C4-2B (cell line): ENCODE data around the gene STXBP1.

ENCODE experiments used
- ZFX ChIP-seq: fragments of 450-650 bp; IDR thresholded peaks from 2 replicates; pipeline ENCODE4 v1.6.1; 2017
- TF ChIP-seq, protein P1 (sequence below): fragments of 450-650 bp; conservative IDR thresholded peaks from 2 replicates; pipeline ENCODE4 v1.5.1; 2017; ENCODE audit warnings: mild to moderate bottlenecking

DNA sequence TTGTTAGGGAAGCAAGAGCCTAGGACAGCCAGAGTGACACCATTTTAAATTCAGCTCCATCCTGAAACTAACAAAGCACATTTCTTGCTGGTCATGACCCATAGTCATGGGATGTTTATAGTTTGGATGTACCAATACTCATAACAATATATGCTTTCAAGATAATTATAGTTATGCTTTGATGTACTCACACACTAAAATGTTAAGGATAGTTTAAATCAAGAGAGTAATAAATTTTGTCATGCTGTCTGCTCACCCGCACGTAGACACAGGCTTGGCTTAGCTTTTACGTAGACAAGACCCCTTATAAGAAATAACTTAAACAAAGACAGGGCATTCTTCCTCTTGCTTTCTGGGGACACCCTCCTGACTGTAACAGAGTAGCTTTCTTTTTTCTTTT, 8.9 kb upstream of the STXBP1 start:
- no peak for TF ChIP-seq ZFX
- TF ChIP-seq, protein P1, sequence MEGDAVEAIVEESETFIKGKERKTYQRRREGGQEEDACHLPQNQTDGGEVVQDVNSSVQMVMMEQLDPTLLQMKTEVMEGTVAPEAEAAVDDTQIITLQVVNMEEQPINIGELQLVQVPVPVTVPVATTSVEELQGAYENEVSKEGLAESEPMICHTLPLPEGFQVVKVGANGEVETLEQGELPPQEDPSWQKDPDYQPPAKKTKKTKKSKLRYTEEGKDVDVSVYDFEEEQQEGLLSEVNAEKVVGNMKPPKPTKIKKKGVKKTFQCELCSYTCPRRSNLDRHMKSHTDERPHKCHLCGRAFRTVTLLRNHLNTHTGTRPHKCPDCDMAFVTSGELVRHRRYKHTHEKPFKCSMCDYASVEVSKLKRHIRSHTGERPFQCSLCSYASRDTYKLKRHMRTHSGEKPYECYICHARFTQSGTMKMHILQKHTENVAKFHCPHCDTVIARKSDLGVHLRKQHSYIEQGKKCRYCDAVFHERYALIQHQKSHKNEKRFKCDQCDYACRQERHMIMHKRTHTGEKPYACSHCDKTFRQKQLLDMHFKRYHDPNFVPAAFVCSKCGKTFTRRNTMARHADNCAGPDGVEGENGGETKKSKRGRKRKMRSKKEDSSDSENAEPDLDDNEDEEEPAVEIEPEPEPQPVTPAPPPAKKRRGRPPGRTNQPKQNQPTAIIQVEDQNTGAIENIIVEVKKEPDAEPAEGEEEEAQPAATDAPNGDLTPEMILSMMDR = no peak
